A549 treated with AZD9567 at 1 μM for 4 hours (cell line): ENCODE measurements around the gene RASAL1. TPM values are rescaled to one million over a fixed set of nuclear protein-coding genes. Genes with fewer than 3 reads are reported as not detected.

Experiments used
- total RNA-seq: library from RNA; stranded (reverse); fragments of 200-300 nt; extraction: Qiagen RNA extraction; gene quantifications from 5 replicates; pipeline ENCODE4 v1.2.3, GENCODE V29; 2022; ENCODE audit not compliant: insufficient read depth

Gene RASAL1, protein sequence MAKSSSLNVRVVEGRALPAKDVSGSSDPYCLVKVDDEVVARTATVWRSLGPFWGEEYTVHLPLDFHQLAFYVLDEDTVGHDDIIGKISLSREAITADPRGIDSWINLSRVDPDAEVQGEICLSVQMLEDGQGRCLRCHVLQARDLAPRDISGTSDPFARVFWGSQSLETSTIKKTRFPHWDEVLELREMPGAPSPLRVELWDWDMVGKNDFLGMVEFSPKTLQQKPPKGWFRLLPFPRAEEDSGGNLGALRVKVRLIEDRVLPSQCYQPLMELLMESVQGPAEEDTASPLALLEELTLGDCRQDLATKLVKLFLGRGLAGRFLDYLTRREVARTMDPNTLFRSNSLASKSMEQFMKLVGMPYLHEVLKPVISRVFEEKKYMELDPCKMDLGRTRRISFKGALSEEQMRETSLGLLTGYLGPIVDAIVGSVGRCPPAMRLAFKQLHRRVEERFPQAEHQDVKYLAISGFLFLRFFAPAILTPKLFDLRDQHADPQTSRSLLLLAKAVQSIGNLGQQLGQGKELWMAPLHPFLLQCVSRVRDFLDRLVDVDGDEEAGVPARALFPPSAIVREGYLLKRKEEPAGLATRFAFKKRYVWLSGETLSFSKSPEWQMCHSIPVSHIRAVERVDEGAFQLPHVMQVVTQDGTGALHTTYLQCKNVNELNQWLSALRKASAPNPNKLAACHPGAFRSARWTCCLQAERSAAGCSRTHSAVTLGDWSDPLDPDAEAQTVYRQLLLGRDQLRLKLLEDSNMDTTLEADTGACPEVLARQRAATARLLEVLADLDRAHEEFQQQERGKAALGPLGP
- total RNA-seq, result 0.18 to 0.57 TPM (median 0.26 TPM) in 4 of 5 replicates, not detected in the other

DNA sequence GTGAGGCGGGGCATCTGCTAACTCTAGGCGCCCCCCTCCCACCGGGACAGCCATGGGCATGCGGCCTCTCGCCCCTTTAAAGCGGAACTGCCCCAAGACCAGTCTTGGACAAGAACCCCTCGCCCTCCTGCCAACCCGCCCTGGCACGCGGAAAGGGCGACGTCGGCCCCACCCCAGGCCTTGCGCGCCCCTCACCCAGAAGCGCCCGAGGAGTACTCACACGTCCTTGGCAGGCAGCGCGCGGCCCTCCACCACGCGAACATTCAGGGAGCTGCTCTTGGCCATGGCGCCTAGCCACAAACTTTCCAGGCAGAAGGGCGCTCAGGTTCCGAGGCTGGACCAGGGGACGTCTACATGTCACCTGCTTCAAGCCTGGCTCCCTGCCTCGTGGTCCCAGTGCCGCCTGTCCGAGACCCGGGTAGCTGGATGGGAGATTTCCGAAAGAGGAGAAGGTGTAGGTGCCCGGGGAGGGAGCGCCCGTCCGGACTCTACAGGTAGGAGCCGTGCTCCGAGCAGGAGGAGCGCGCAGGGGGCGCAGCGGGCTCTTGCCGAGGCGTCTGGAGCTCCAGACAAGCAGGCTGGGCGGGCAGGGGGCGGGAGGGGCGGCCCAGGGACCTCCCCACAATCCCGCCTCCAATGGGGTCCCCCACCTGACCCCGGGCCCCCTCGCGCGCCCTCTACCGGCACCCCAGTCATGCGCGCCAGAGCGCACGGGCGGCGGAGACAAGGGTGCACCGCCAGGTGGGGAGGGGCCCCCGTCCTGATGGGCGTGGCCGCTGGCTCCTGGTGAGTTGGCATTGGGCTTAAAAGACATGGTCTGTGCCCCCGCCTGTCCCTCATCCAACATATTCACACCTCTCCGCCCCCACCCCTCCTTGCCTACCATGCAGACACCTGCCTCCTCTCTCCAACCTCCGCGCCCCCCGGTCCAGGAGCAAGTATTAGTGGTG, at the start of gene RASAL1:
Gene RASAL1, minus strand, starts transcription at position 584 of the 950 bp plus-strand sequence. Its CDS starts 299 bp downstream, at position 285.

DNA sequence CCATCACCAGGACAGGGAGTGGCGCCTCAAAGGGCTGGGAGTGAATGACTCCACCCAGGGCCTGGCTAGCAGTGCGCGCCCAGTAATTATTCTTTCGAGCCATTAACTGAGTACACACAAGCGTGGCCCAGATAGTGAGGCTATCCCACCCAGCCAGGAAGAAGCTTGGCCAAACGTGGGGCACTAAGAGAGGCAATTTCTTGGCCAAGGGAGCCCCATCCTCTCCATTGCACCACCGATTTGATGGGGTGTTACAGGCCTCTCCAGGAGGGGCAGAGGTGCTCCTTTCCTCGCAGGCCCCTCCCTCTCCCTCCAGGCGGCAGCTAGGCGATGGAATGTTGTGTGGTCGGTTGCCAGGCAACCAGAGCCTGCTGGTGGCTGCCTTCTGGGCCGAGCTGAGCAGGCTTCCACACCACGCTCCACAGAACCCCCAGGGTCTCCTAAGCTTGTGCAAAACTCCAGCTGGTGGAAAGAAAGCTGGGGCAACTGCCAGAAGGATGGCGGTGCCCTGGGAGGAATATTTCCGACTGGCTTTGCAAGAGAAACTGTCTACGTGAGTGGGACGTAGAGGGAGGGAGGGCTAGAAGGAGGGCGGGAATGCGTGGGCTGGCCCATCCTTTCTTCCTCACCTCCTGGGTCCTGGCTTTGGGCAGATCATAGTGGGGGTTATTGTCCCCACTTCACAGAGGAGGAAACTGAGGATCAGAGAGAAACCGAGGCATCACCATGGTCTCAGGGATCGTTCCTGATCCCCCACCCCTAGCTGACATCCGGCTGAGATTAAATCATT, 14.0 kb upstream of the RASAL1 start, which contains the start of gene CFAP73:
Gene CFAP73, plus strand, starts transcription at position 364 of the 790 bp plus-strand sequence. Its CDS starts 134 bp downstream, at position 498.

DNA sequence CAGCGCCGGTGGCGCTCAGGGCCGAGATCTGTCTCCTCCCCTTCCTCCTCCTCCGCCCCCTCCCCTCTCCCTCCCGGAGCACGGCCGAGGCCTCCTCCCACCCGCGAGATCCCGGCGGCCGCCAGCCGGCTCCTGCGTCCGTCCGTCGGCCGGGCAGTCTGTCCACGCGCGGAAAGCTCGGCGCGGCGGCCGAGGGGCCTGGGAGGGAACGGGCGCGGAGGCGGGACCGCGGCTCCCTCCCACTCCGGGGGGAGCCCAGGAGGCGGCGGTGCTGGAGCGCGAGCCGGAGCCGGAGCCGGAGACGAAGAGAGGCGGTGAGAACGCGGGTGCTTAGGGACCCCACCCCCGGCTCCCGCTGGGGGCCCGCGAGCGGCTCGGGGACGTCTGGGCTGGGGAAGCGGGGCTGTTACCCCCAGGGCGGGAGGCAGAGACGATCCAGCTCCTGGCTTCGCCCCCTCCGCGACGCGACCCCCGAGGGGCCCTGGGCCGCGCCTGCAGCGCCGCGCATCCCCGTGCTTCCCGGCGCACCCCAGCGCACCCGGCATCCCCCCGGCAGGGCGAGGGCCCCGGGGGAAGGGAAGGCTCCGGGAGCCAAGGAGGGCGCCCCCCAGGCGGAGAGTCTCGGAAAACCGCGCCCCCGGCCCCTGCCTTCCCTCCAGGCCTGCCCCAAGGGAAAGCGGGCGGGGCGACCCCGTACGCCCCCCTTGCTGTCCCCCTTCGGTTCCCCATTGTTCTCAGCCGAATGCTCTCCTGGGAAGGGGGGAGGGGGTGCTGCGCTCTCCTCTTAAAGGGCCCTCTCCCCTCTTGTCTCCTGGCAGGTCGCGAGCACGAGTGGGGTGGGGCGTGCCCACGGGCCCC, 78.7 kb downstream of the RASAL1 start, which contains the start of gene DTX1:
Gene DTX1, plus strand, starts transcription at position 100 of the 858 bp plus-strand sequence. CDS start 1,463 bp downstream, outside the sequence.

Other genes with a start within 250 kb of the RASAL1 start
- gene OAS1, start 228.8 kb downstream of the RASAL1 start, total RNA-seq, result 22.9 to 57.3 TPM (median 29.6 TPM) in 5 replicates
- gene OAS3, start 197.3 kb downstream of the RASAL1 start, total RNA-seq, result 19.1 to 29.9 TPM (median 21.2 TPM) in 5 replicates
- 0.07 to 0.29 TPM (median 0.22 TPM) in 4 of 5 replicates, not detected in the other for gene OAS2, start 157.2 kb downstream of the RASAL1 start, total RNA-seq
- gene DTX1, start 79.0 kb downstream of the RASAL1 start, total RNA-seq, result 0.34 to 0.52 TPM (median 0.45 TPM) in 4 of 5 replicates, not detected in the other
- gene CFAP73, start 14.0 kb upstream of the RASAL1 start, total RNA-seq, result 0.09 to 0.19 TPM (median 0.15 TPM) in 4 of 5 replicates, not detected in the other
- gene DDX54, start 49.7 kb upstream of the RASAL1 start, total RNA-seq, result 54.7 to 89.8 TPM (median 79.3 TPM) in 5 replicates
- gene RITA1, start 50.0 kb upstream of the RASAL1 start, total RNA-seq, result 24.8 to 34.4 TPM (median 32.5 TPM) in 5 replicates
- gene TPCN1, start 85.7 kb upstream of the RASAL1 start, total RNA-seq, result 18.2 to 20.2 TPM (median 20.0 TPM) in 5 replicates
- 8.3 to 11.1 TPM (median 8.9 TPM) in 5 replicates for gene SLC8B1, start 199.3 kb upstream of the RASAL1 start, total RNA-seq
- gene PLBD2, start 222.8 kb upstream of the RASAL1 start, total RNA-seq, result 31.8 to 46.1 TPM (median 32.7 TPM) in 5 replicates